HL-60/S4 (cell line): ENCODE data around the gene RPL11.
"Not testable (repeated sequence)": the region's sequence is repeated elsewhere in the genome, so short reads cannot be mapped to it uniquely, and the experiment has no call there.

ENCODE experiments used
- in situ Hi-C: fragments of 300-500 bp; cut with MboI; formaldehyde crosslinking; loops from 2 replicates; pipeline ENCODE4 v1.14.3; 2022; ENCODE audit warnings: low sequenced_read_pairs

RPL11 gene

GRCh38 chr1:23726686-23727085 lies 35.1 kb downstream of the RPL11 start:
- in situ Hi-C loops: no loop called here

- in situ Hi-C loops: no loop called here
These were observed 35.8 kb downstream of the RPL11 start for GRCh38 chr1:23727362-23727811.

- in situ Hi-C loops: no loop called here
These were observed 41.0 kb downstream of the RPL11 start for GRCh38 chr1:23732363-23733224.

- in situ Hi-C loops: not testable (repeated sequence)
These were observed 41.7 kb downstream of the RPL11 start for GRCh38 chr1:23733281-23733680.

GRCh38 chr1:23736437-23737134 lies 45.0 kb downstream of the RPL11 start:
- in situ Hi-C loops: no loop called here

GRCh38 chr1:23741609-23742008 lies 50.0 kb downstream of the RPL11 start:
- in situ Hi-C loops: no loop called here

- in situ Hi-C loops: no loop called here
These were observed 51.2 kb downstream of the RPL11 start for GRCh38 chr1:23742670-23743286.

GRCh38 chr1:23743287-23744152 lies 51.9 kb downstream of the RPL11 start, which contains the start of gene ELOA:
TSS of gene ELOA (plus strand) at chr1:23743471. CDS start at chr1:23743504, 33 bp downstream.
- in situ Hi-C loops: no loop called here

- in situ Hi-C loops: no loop called here
These were observed 53.9 kb downstream of the RPL11 start for GRCh38 chr1:23745515-23745914.
